ENCODE data around the gene CNPY2. TPM values are rescaled to one million over a fixed set of nuclear protein-coding genes. Genes with fewer than 3 reads are reported as not detected.

Gene CNPY2
- total RNA-seq, result 58.6 and 100 TPM in 2 replicates

GRCh38 chr12:56315622-56316473 lies at the start of gene CNPY2:
TSS of gene CNPY2 (minus strand) at chr12:56315988. CDS start at chr12:56315217, 771 bp downstream.

GRCh38 chr12:56362130-56363059 lies 46.6 kb upstream of the CNPY2 start, which contains the start of gene APOF:
TSS of gene APOF (minus strand) at chr12:56362857. CDS start at chr12:56362745, 112 bp downstream.

GRCh38 chr12:56359851-56360767 lies 44.3 kb upstream of the CNPY2 start, which contains the start of gene STAT2:
TSS of gene STAT2 (minus strand) at chr12:56360107. CDS start at chr12:56356571, 3,536 bp downstream.

GRCh38 chr12:56338308-56339157 lies 22.7 kb upstream of the CNPY2 start, which contains the start of gene IL23A:
TSS of gene IL23A (plus strand) at chr12:56338884. CDS start at chr12:56339045, 161 bp downstream.

GRCh38 chr12:56333679-56334489 lies 18.1 kb upstream of the CNPY2 start, which contains the start of gene PAN2:
TSS of gene PAN2 (minus strand) at chr12:56334000. CDS start at chr12:56333094, 906 bp downstream.

GRCh38 chr12:56299853-56300643 lies 15.7 kb downstream of the CNPY2 start, which contains the start of gene CS:
TSS of gene CS (minus strand) at chr12:56300330. CDS start at chr12:56300201, 129 bp downstream.

GRCh38 chr12:56266693-56267442 lies 48.9 kb downstream of the CNPY2 start, which contains the start of gene COQ10A:
TSS of gene COQ10A (plus strand) at chr12:56266942. CDS start at chr12:56267119, 177 bp downstream.

Other genes with a start within 250 kb of the CNPY2 start
- 0.10 and 0.52 TPM in 2 replicates for gene ERBB3, start 235.8 kb downstream of the CNPY2 start, total RNA-seq
- gene PA2G4, start 211.4 kb downstream of the CNPY2 start, total RNA-seq, result 82.9 and 117 TPM in 2 replicates
- gene RPL41, start 199.4 kb downstream of the CNPY2 start, total RNA-seq, result 1,763 and 2,202 TPM in 2 replicates
- gene ZC3H10, start 197.7 kb downstream of the CNPY2 start, total RNA-seq, result 5.3 and 5.5 TPM in 2 replicates
- 237 and 257 TPM in 2 replicates for gene ESYT1, start 187.7 kb downstream of the CNPY2 start, total RNA-seq
- 56.4 and 58.6 TPM in 2 replicates for gene MYL6B, start 163.4 kb downstream of the CNPY2 start, total RNA-seq
- 850 and 1,190 TPM in 2 replicates for gene MYL6, start 157.6 kb downstream of the CNPY2 start, total RNA-seq
- gene SMARCC2, start 126.5 kb downstream of the CNPY2 start, total RNA-seq, result 55.4 and 57.7 TPM in 2 replicates
- gene RNF41, start 94.1 kb downstream of the CNPY2 start, total RNA-seq, result 154 and 182 TPM in 2 replicates
- gene NABP2, start 91.6 kb downstream of the CNPY2 start, total RNA-seq, result 25.4 TPM in 2 replicates
- 0.20 and 0.40 TPM in 2 replicates for gene SLC39A5, start 85.9 kb downstream of the CNPY2 start, total RNA-seq
- 30.0 and 41.4 TPM in 2 replicates for gene ANKRD52, start 57.6 kb downstream of the CNPY2 start, total RNA-seq
- gene COQ10A, start 49.0 kb downstream of the CNPY2 start, total RNA-seq, result 6.3 and 8.2 TPM in 2 replicates
- 133 and 159 TPM in 2 replicates for gene CS, start 15.7 kb downstream of the CNPY2 start, total RNA-seq
- gene PAN2, start 18.0 kb upstream of the CNPY2 start, total RNA-seq, result 27.6 and 30.9 TPM in 2 replicates
- not detected in 2 replicates for gene IL23A, start 22.9 kb upstream of the CNPY2 start, total RNA-seq
- 229 and 230 TPM in 2 replicates for gene STAT2, start 44.1 kb upstream of the CNPY2 start, total RNA-seq
- gene APOF, start 46.9 kb upstream of the CNPY2 start, total RNA-seq, result not detected in 2 replicates
- 6.7 and 7.2 TPM in 2 replicates for gene TIMELESS, start 133.4 kb upstream of the CNPY2 start, total RNA-seq
- gene MIP, start 138.7 kb upstream of the CNPY2 start, total RNA-seq, result 0.13 TPM in 1 of 2 replicates, not detected in the other
- 1.2 and 1.9 TPM in 2 replicates for gene SPRYD4, start 152.6 kb upstream of the CNPY2 start, total RNA-seq
- 0.13 and 0.20 TPM in 2 replicates for gene GLS2, start 172.2 kb upstream of the CNPY2 start, total RNA-seq
- gene RBMS2, start 205.8 kb upstream of the CNPY2 start, total RNA-seq, result 26.2 and 27.9 TPM in 2 replicates

All from smooth muscle cell of the pulmonary artery (primary cell).